GM10266 (cell line): ENCODE data around the gene IGFBP2.

Experiments used
- DNase-seq: peaks from one replicate; pipeline ENCODE4 v3.0.0; 2012; ENCODE audit errors: extremely low spot score
- CTCF ChIP-seq: IDR thresholded peaks from 2 replicates; pipeline ENCODE4 v1.5.1; 2012; ENCODE audit warnings: mild to moderate bottlenecking, low read depth; ENCODE audit not compliant: control insufficient read depth, insufficient read depth; ENCODE audit errors: missing control alignments

The IGFBP2 gene

GRCh38 chr2:216633616-216634369 is 573 bp downstream of the IGFBP2 start:
- no peak for DNase-seq

GRCh38 chr2:216634370-216635148 is 1.3 kb downstream of the IGFBP2 start:
- DNase-seq = no peak

More at GRCh38 chr2:216633616-216634369, 573 bp downstream of the IGFBP2 start:
- TF ChIP-seq CTCF = no peak

GRCh38 chr2:216635171-216635570 is 2.0 kb downstream of the IGFBP2 start:
- no peak for DNase-seq
- TF ChIP-seq CTCF = no peak

More at GRCh38 chr2:216634370-216635148, 1.3 kb downstream of the IGFBP2 start:
- TF ChIP-seq CTCF = no peak

GRCh38 chr2:216635701-216636550 is 2.7 kb downstream of the IGFBP2 start:
- TF ChIP-seq CTCF = no peak
- DNase-seq = no peak

- no peak for DNase-seq
- TF ChIP-seq CTCF = no peak
Observed at GRCh38 chr2:216636551-216637450, 3.6 kb downstream of the IGFBP2 start.

GRCh38 chr2:216637472-216637871 is 4.3 kb downstream of the IGFBP2 start:
- TF ChIP-seq CTCF = no peak
- no peak for DNase-seq
